HG03139 (cell line): ENCODE data around the gene CYP2F1.
"Not testable (repeated sequence)": the region's sequence is repeated elsewhere in the genome, so short reads cannot be mapped to it uniquely, and the experiment has no call there.

Experiments used
- ATAC-seq: cut with Tn5 transposase; IDR thresholded peaks from one replicate; pipeline ENCODE4 v1.9.1; 2021; ENCODE audit not compliant: unreplicated experiment

CYP2F1 gene

DNA sequence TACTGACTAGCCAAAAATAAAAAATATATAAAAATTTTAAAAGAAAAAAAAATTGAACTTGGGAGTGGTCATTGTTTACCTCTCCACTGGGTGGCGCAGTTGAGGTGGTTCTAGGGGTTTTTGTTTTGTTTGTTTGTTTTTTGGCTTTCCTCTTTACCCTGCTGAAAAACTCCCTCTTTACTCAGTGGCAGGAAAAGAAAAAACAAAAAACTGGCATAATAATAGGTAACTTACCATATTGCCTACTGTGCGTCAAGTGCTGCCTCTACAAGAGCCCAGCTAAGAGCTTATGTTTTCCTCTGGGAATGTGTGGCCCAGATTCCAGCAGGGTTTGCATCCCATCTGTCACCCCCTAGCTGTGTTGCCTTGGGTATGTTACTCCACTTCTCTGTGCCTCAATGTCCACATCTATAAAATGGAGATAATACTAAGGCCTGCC, 12.6 kb downstream of the CYP2F1 start:
- ATAC-seq, result not testable (repeated sequence)

DNA sequence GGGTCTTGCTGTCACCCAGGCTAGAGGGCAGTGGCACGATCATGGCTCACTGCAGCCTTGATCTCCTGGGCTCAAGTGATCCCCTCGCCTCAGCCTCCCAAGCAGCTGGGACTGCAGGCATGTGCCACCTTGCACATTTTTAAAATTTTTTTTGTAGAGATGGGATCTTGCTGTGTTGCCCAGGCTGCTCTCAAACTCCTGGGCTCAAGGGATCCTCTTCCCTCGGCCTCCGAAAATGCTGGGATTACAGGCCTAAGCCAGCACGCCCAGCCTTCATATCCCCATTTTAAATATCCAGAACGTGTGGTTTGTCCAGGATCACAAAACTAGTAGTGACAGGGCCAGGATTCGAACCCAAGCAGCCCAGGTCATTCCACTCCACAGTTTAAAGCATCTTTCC, 13.1 kb downstream of the CYP2F1 start:
- ATAC-seq, result not testable (repeated sequence)

DNA sequence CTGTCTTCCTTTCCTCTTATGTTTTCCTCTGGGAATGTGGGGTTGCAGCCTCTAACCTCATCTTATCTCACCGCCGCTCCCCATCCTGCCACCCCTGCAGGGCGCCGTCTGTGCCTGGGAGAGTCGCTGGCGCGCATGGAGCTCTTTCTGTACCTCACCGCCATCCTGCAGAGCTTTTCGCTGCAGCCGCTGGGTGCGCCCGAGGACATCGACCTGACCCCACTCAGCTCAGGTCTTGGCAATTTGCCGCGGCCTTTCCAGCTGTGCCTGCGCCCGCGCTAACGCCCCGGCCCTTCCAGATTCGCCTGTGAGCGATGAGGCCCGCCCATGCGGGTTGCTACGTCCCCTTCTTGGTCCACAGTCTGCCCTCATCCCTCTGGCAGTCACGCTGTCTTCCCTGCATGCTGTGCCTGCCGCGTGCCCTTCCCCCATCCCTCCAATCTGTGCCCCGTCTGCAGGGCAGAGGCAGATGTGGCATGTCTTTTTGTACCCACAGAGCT, 13.6 kb downstream of the CYP2F1 start:
- ATAC-seq, result not testable (repeated sequence)

DNA sequence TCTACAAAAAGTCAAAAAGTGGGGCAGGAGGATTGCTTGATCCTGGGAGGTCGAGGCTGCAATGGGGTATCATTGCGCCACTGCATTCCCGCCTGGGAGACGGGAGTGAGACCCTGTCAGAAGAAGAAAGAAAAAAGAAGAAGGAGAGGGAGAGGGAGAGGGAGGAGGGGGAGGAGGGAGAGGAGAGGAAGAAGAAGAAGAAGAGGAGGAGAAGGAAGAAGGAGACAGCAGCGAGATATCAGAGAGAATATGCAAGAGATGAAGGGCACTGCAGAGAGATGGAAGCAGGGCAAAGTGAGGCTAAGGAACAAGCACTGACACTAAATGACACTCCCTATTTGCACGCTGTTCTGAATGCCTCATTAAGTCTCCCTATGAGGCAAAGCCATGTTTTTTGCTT, 14.5 kb downstream of the CYP2F1 start:
- no peak for ATAC-seq

DNA sequence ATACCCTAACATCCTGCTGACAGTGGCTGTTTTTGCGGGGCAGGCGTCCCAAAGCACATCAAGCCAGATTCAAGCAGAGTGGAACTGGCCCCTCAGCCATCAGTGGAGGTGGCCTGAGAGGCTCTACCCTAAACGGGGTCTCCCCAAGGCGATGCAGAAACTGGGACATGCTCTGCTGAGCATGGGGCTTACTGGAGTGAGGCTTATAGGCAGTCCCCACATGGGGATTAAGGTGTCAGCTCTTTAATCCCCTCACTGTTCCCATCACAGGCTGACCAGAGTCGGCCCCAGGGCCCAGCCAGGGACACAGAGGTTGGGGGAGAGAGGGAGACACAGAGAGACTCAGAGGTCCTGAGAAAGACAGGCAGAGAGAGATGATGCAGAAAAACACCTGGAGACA, 17.0 kb downstream of the CYP2F1 start:
- ATAC-seq, result no peak

DNA sequence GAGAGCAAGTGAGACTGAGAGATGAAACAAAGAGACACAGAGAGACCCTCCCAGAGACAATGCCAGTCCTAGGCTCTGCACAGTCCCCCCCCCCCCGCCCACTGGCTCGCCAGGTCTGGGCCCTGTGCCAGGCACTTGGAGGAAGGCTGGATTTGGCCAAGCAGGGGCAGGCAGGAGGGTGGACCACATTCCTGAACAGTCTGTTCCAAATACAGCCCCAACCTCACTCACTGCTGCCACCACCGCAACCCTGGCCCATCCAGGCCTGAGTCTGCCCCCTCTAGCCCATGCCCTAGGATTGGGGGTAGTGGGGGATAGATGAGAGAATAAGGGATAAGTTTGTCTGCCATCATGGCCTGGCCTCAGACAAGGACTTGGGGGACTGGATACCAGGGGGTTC, 19.0 kb downstream of the CYP2F1 start:
- ATAC-seq, result no peak

DNA sequence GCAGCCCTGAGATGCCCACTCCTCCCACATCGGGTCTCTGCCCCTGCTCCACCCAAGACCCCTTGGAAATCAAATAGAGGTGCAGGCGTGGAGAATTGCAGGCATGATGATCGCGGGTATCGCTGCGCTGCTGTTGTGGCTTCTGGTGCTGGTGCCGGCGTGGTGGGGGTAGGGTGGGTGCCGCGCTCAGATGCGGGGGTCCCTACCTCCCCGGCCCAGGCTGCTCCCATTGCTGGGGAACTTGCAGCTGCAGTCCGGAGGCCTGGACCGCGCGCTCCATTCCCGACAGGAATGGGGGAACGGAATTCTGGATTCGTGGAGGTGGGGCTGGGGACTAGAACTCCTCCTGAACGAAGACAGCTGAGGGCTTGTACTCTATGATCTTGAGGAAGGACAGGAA, 20.4 kb downstream of the CYP2F1 start:
- ATAC-seq, result no peak

DNA sequence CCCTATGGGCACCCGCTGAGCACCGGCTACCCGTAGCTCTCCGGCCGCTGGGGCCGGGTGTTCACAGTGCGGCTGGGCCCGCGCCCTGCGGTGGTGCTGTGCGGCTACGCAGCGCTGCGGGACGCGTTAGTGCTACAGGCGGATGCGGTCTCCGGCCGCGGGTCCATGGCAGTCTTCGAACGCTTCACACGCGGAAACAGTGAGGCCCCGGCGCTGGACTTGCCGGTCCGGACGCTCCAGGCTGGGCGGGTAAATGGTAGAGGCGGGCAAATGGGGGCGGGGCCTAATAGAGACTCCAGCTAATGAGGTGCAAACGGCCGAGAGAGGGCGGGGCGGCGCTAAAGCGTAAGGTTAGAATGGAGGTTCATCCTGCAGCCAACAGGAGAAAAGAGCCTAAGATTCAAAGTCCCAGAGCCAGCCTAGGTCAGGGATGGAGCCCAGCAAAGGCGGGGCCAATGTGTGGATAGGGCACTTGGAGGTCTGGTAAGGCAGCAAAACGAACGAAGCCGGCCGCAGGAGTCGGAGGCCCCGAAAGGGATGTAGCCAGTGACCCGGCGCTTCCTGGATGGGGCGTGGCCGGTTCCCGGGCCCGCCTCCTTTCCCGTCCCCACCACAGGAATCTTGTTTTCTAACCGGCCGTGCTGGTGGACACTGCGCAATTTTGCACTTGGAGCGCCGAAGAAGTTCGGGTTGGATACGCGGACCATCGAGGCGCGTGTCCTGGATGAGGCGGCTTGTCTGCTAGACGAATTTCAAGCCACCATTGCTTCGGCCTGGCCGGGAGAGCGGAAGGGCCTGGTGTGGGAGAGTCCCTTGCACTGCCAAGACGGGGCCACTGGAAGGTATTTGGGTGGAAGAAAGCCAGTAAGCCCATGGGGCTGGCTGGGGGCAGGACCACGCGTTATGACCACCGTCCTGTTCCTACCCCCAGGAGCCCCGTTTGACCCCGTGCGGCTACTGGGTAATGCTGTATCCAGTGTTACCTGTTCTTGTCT, 21.5 kb downstream of the CYP2F1 start:
- ATAC-seq, result not testable (repeated sequence)

DNA sequence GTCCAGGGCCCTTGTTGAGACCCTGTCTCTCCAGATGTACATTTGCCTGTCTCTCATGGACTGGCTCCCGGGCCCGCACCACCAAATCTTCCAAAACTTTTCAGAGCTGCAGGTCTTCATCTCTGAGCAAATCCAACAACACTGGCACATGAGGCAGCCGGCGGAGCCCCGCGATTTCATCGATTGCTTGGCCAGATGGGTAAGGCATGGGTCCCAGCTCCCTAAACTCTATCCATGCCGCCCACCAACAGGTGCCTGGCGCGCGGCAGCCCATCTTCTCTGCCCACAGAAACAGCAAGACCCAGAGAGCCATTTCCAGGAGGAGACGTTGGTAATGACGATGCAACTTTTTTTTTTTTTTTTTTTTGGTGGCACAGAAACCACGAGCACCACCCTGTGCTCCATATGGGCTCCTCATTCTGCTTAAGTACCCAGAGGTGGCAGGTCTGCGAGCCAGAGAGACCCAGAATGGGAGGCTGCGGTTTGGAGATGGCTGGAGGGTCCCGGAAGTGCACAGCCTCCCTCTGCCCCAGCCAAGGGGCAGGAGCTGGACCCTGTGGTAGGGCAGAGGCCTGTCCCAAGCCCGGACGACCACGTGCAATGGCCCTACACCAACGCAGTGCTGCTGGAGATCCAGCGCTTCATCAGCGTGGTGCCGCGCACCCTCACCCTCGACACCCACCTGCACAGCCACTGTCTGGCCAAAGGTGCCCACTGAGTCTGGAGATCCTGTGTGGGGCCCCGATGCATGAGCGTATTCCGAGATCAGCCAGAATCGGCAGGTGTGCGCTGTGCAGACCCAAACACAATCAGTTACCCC, 22.6 kb downstream of the CYP2F1 start:
- ATAC-seq, result no peak

DNA sequence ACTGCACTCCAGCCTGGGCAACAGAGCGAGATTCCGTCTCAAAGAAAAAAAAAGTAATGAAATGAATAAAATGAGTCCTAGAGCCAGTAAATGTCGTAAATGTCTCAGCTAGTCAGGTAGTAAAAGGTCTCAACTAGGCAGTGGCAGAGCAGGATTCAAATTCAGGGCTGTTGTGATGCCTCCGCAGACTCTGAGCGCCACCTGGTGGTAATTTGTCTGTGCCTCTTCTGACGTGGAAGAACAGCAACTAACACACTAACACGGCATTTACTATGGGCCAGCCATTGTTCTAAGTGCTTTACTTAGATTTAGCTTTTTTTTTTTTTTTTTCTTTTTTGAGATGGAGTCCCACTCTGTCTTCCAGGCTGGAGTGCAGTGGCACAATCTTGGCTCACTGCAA, 30.2 kb downstream of the CYP2F1 start:
- no peak for ATAC-seq

DNA sequence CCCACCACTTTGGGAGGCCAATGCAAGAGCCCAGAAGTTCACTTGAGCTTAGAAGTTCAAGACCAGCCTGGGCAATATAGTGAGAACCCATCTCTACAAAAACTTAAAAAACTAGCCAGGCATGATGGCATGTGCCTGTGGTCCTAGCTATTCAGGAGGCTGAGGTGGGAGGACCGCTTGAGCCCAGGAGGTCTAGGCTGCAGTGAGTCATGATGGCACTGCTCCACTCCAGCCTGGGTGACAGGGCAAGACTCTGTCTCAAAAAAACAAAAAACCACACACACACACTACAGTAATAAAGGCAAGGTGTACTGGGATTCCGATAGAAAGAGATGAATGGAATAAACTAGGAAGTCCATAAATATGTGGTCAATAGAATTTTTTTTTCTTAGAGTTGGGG, 35.6 kb downstream of the CYP2F1 start:
- ATAC-seq, result no peak

DNA sequence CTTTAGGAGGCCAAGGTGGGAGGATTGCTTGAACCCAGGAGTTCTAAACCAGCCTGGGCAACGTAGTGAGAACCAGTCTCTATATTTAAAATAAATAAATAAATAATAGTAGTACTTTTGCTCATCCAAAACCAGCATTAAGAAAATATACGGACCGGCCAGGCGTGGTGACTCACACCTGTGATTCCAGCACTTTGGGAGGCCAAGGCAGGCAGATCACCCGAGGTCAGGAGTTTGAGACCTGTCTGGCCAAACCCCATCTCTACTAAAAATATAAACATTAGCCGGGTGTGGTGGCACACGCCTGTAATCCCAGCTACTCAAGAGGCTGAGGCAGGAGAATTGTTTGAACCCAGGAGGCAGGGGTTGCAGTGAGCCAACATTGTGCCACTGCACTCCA, 36.8 kb downstream of the CYP2F1 start:
- not testable (repeated sequence) for ATAC-seq

DNA sequence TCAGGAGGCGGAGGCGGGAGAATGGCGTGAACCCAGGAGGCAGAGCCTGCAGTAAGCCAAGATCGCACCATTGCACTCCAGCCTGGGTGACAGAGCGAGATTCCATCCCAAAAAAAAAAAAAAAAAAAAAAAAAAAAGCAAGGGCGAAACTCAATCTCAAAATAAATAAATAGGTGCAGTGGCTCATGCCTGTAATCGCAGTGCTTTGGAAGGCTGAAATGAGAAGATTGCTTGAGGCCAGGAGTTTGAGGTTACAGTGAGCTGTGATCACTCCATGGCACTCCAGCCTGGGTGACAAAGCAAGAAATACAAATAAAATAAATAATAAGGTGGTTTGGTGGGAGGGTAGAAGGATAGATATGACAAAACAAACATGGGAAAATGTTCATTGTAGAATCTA, 39.8 kb downstream of the CYP2F1 start:
- ATAC-seq, result no peak

DNA sequence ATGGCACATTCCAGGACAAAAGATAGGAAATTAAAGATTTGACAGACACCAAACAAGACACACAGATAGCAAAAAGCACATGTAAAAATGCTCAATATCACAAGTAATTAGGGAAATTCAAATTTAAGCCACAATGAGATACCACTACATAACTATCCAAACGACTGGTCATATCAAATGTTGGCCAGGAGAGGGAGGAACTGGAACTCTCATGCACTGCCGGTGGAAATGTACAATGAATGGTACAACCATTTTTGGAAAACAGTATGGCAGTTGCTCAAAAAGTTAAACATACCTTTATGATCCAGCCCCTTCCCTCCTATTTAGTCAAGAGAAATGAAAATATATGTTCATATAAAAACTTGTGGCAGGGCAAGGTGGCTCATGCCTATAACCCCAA, 42.0 kb downstream of the CYP2F1 start:
- ATAC-seq, result no peak

DNA sequence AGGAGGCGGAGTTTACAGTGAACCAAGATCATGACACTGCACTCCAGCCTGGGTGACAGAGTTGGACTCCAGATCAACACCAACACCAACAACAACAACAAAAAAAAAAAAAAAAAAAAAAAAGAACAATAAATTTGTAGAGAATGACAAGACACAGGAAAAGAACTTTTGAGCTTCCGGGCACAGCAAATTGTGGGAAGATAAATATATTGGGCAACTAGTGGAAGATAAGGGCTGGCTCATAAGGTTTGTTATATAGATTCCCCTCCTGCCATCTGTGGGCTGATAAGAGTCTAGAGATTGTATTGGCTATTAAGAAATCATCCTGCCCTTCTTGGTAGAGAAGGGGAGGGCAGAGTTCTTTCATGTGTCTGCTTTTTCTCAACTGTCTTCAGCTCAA, 45.6 kb downstream of the CYP2F1 start:
- no peak for ATAC-seq

DNA sequence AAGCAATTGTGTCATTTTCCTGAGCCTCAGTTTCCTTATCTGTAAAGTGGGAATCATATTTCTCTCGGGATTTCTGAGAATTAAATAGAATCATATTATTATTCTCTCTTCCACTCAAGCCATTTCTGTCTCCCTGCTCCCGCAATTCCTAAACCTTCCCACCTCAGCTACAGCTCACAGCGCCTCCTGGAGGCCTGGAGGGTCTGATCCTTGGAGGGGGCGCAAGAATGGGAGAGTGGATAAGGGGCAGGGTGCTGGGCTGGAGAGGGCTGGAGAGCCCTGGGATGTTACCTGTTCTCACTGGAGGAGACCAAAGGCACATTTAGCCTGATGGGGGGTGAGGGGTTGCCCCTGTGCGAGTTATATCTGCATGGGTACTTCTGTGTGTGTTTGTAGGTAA, 47.7 kb downstream of the CYP2F1 start:
- ATAC-seq, result no peak

DNA sequence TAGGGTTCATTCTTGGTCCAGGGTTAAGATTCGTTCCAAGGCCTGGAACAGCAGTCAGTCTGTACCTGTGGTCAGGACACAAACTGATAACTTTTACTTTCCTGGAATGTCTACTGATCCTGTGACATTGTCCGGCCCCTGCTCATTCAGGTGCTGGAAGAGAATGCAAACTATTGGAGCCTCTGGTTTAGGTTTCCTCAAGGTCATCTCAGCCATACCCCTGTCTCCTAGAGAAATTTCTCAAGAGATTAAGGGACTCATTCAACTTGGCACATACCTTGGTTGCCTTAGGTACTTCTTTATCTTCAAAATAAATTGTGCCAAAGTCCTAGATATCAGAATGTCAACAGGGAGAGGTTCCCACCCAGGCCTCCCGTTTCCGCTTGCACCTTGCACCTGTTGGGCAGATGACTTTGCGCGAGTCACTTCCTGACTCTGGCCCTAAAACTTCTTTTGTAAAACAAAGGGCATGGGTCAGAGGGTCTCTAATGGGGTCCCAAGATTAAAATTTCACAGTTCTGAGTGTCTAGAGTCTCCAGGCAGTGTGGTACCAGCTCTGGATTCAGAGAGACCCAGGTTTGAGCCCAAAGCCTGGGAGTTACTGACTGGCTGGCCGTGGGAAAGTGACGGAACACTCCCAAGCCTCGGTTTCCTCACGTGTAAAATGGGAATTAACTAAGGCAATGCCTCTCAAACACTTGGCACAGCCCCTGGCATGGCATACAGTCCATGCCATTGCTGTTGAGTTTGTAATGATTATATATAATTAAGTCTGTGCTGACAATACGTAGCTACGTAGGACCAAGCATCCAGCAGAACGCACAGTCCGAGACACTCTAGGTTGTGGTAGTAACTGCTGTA, 52.9 kb downstream of the CYP2F1 start:
- no peak for ATAC-seq

DNA sequence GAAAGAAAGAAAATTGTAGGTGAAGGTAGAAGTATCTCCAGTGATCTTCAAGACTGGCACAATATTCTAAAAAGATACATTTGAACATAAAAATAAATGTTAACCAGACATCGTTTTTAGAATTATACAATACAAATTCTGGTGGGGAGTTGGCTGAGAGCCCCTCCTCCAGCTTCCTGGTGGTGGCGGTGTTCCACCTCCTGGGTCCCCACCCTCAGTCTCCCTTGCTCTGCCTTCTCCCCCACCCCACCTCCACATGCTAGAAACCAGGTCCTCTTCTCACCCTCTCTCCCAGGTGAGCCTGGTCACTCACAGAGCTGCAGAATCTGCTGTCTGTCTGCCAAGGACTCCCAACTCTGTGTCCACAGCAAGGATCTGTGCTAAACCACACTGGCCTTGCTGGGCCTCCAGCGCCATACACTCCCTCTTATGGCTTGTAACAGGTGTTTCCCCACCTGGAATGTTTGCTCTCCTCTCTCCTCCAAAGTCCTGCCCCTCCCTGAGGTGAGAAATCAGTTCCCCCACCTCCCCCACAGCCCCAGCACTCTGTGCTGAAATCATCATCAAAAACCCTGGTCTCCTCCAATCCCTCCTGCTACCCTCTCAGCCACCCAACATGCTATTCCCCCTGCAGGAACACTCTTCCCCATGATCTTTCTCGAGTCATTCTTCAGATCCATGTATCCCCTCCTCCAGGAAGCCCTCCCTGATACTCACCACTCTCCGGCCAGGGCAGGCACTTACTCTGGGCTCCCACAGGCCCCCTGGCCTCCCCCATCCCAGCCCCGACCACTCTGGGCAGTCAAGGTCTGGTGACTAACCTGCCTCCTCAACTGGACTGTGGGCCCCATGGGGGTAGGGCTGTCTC, 58.3 kb downstream of the CYP2F1 start:
- ATAC-seq, result no peak

DNA sequence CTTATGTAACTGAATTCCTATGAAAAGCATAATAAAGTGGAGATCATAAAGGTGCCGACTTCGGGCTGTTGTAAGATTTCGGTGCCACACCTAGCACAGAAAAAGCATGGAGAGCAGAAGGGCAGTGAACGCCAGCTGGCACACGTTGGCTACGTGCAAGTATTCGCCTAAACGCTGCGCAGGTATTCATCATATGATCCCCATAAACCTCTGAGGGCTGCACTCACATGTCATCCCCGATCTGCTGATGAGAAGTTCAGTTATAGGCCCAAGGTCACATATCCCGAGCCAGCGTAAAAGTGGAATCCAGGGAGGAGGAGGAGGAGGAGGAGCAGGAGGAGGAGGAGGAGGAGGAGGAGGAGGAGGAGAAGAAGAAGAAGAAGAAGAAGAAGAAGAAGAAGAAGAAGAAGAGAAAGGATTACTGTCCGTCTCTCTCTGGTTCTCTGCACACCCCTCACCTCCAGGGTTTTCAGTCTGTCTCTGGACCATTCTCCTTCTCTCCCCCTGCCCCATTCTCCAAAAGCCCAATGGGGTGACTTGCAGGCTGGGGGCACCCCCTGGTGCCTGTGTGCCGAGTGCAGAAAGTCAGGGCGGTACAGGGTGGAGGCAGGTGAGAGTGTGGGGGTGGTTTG, 60.2 kb downstream of the CYP2F1 start:
- no peak for ATAC-seq
